ENCODE data around the gene ETNK1. TPM values are rescaled to one million over a fixed set of nuclear protein-coding genes. Genes with fewer than 3 reads are reported as not detected.
"Not testable (repeated sequence)": the region's sequence is repeated elsewhere in the genome, so short reads cannot be mapped to it uniquely, and the experiment has no call there.

Gene ETNK1
- total and polyA plus RNA-seq, 12 donors: 16.8 to 79.2 (median 51.5) TPM

- intact Hi-C loops (cut with DNase I): no loop called here
- Histone ChIP-seq H3K9me3 (replicated peaks in 1 of 3) (no peaks in the 10 kb centered on the region), H3K27me3 (no peaks in the 10 kb centered on the region), H3K4me3 (no peak overlapping the region), H3K4me1 (replicated peaks in 1 of 2) (no peaks in the 10 kb centered on the region), H3K36me3 (replicated peaks in 1 of 2) (no peaks in the 10 kb centered on the region), H3K27ac (no peak overlapping the region)
- TF ChIP-seq CTCF (IDR thresholded peaks at IDR 0.05) (no peak), POLR2A (IDR thresholded peaks at IDR 0.05) (no peak)
- DNase-seq: no peak
- 40 to 70% (median 49%) methylated on average over 1 of the region's 1 CpG for WGBS, 4 donors
Observed at GRCh38 chr12:22700106-22700505, 75.1 kb downstream of the ETNK1 start.

- H3K27ac ChIP-seq; H3K9me3 ChIP-seq (replicated peaks in 1 of 3); H3K4me1 ChIP-seq (replicated peaks in 1 of 2); DNase-seq; H3K36me3 ChIP-seq (replicated peaks in 1 of 2); H3K27me3 ChIP-seq; intact Hi-C loops (cut with DNase I); H3K4me3 ChIP-seq: not testable (repeated sequence)
- WGBS, 4 donors: 36 to 39% (median 38%) methylated on average over 3 to 7 of the region's 7 CpGs
Observed at GRCh38 chr12:22701216-22701809, 76.3 kb downstream of the ETNK1 start.

- H3K27me3 ChIP-seq: no peaks in the 10 kb centered on the region
- H3K27ac ChIP-seq: no peak overlapping the region
- H3K9me3 ChIP-seq (replicated peaks in 1 of 3): no peaks in the 10 kb centered on the region
- no peaks in the 10 kb centered on the region for H3K36me3 ChIP-seq (replicated peaks in 1 of 2)
- DNase-seq: no peak
- TF ChIP-seq CTCF (IDR thresholded peaks at IDR 0.05): no peak
- no peak for TF ChIP-seq POLR2A (IDR thresholded peaks at IDR 0.05)
- 68 to 95% (median 81%) methylated on average over 2 of the region's 2 CpGs for WGBS, 4 donors
- intact Hi-C loops (cut with DNase I): no loop called here
- H3K4me3 ChIP-seq: no peak overlapping the region
- H3K4me1 ChIP-seq (replicated peaks in 1 of 2): no peaks in the 10 kb centered on the region
Observed at GRCh38 chr12:22702690-22703089, 77.7 kb downstream of the ETNK1 start.

GRCh38 chr12:22709292-22709691, 84.3 kb downstream of the ETNK1 start:
- no peaks in the 10 kb centered on the region for H3K4me1 ChIP-seq (replicated peaks in 1 of 2)
- H3K36me3 ChIP-seq (replicated peaks in 1 of 2): no peaks in the 10 kb centered on the region
- no peak overlapping the region for H3K4me3 ChIP-seq
- no peaks in the 10 kb centered on the region for H3K27me3 ChIP-seq
- TF ChIP-seq POLR2A (IDR thresholded peaks at IDR 0.05): no peak
- TF ChIP-seq CTCF (IDR thresholded peaks at IDR 0.05): peak in 4 of 6 experiments; percentile 29 to 54 (median 43)
- no peaks in the 10 kb centered on the region for H3K9me3 ChIP-seq (replicated peaks in 1 of 3)
- 19 to 25% (median 22%) methylated on average over 5 of the region's 5 CpGs for WGBS, 4 donors
- no peak for DNase-seq
- intact Hi-C loops (cut with DNase I): no loop called here
- H3K27ac ChIP-seq: no peak overlapping the region

GRCh38 chr12:22712083-22712482, 87.1 kb downstream of the ETNK1 start:
- no peak overlapping the region for H3K27ac ChIP-seq
- no peaks in the 10 kb centered on the region for H3K9me3 ChIP-seq (replicated peaks in 1 of 3)
- H3K27me3 ChIP-seq: no peaks in the 10 kb centered on the region
- intact Hi-C loops (cut with DNase I): no loop called here
- H3K4me1 ChIP-seq (replicated peaks in 1 of 2): no peaks in the 10 kb centered on the region
- H3K4me3 ChIP-seq: no peak overlapping the region
- no peaks in the 10 kb centered on the region for H3K36me3 ChIP-seq (replicated peaks in 1 of 2)
- 67 to 77% (median 76%) methylated on average over 7 of the region's 7 CpGs for WGBS, 4 donors
- TF ChIP-seq POLR2A (IDR thresholded peaks at IDR 0.05): no peak
- TF ChIP-seq CTCF (IDR thresholded peaks at IDR 0.05): no peak
- no peak for DNase-seq
